GM12878 (cell line): ENCODE data around the gene XYLB. TPM values are rescaled to one million over a fixed set of nuclear protein-coding genes. Genes with fewer than 3 reads are reported as not detected.
A peak's percentile ranks its signal among the peaks of the same experiment; 100 is the strongest.

Experiments
- ATAC-seq: fragments of 200-7000 bp; cut with Tn5 transposase; 3 replicates; pipeline ENCODE4 v1.9.1; 2020; ENCODE audit warnings: mild to moderate bottlenecking, moderate library complexity
- BruUV-seq: library from RNA; stranded (reverse); fragments of 400-500 nt; replicated peaks from 2 replicates; lab custom pipeline; 2021; lab: Mats Ljungman, UMichigan
- CTCF ChIA-PET: fragments of 300-600 bp; sonication (Branson Sonifier 250); formaldehyde crosslinking; extraction: SDS; loops from one replicate; lab custom pipeline; 2021; ENCODE audit warnings: inconsistent platforms; lab: Yijun Ruan, JAX
- POLR2A ChIA-PET: fragments of 350-600 bp; formaldehyde crosslinking; extraction: SDS; loops from one replicate; lab custom pipeline; 2021; ENCODE audit warnings: inconsistent platforms; lab: Charles Lee
- RAD21 ChIA-PET: fragments of 300-600 bp; sonication (Branson Sonifier 250); formaldehyde crosslinking; loops from one replicate; lab custom pipeline; 2023; ENCODE audit warnings: antibody characterized with exemption; ENCODE audit not compliant: unreplicated experiment; lab: Charles Lee
- SMC1A ChIA-PET: fragments of 300-600 bp; sonication (Branson Sonifier 250); formaldehyde crosslinking; loops from one replicate; lab custom pipeline; 2023; ENCODE audit not compliant: unreplicated experiment, uncharacterized antibody; lab: Charles Lee
- DNase-seq: peaks from one replicate; pipeline ENCODE4 v3.0.0-alpha.2; 2011; ENCODE audit warnings: low read depth, low spot score
- FAIRE-seq: peaks from 3 replicates; lab custom pipeline; 2011; peaks lifted over from hg19 to GRCh38; lab: Jason Lieb, UNC
- H2AFZ ChIP-seq: 2 replicates; pipeline ENCODE4 v1.6.0; 2011; ENCODE audit warnings: low read depth, low read length, control low read depth; ENCODE audit not compliant: control insufficient read depth
- H3K27ac ChIP-seq: 2 replicates; pipeline ENCODE4 v1.5.1; 2011; ENCODE audit warnings: control low read depth; ENCODE audit not compliant: control insufficient read depth, insufficient read depth
- H3K27me3 ChIP-seq, 2 experiments: replicated peaks in 1 of 2; 2 replicates each; pipeline versions ENCODE4 v1.6.0 to v1.6.1; 2011; ENCODE audit warnings: low read length in 1 of 2; ENCODE audit not compliant: control insufficient read depth in 2 of 2, insufficient read depth in 2 of 2
- H3K36me3 ChIP-seq, 2 experiments: 2 replicates each; pipeline ENCODE4 v1.5.1; 2011; ENCODE audit warnings: low read length in 1 of 2; ENCODE audit not compliant: control insufficient read depth in 2 of 2, insufficient read depth in 2 of 2
- H3K4me1 ChIP-seq: 2 replicates; pipeline ENCODE4 v1.6.1; 2011; ENCODE audit warnings: mild to moderate bottlenecking, low read length, moderate library complexity, mixed read lengths; ENCODE audit not compliant: control insufficient read depth, insufficient read depth
- H3K4me2 ChIP-seq: 2 replicates; pipeline ENCODE4 v1.6.0; 2011; ENCODE audit warnings: control low read depth; ENCODE audit not compliant: control insufficient read depth, insufficient read depth
- H3K4me3 ChIP-seq: fragments of 200-600 bp; sonication (generic); 2 replicates; pipeline ENCODE4 v1.5.1; 2016
- H3K79me2 ChIP-seq: 2 replicates; pipeline ENCODE4 v1.6.0; 2011; ENCODE audit warnings: low read length; ENCODE audit not compliant: control insufficient read depth, insufficient read depth
- H3K9ac ChIP-seq: 2 replicates; pipeline ENCODE4 v1.8.0; 2011; ENCODE audit warnings: low read length, control low read depth, mixed read lengths; ENCODE audit not compliant: control insufficient read depth, insufficient read depth
- H3K9me3 ChIP-seq: replicated peaks from 3 replicates; pipeline ENCODE4 v1.5.1; 2011; ENCODE audit warnings: mild to moderate bottlenecking, low read length; ENCODE audit not compliant: control insufficient read depth, insufficient read depth
- H4K20me1 ChIP-seq: 2 replicates; pipeline ENCODE4 v1.6.0; 2011; ENCODE audit not compliant: control insufficient read depth, insufficient read depth
- BHLHE40 ChIP-seq, 2 experiments: fragments of 450-650 bp in 1 of 2; IDR thresholded peaks; 2 replicates each; pipeline ENCODE4 v1.6.1; 2011 to 2017; ENCODE audit warnings: low read depth in 2 of 2, borderline replicate concordance in 1 of 2, improper control_type of control experiment in 1 of 2, low read length in 1 of 2, mild to moderate bottlenecking in 1 of 2
- EGR1 ChIP-seq, 2 experiments: IDR thresholded peaks; 1 replicate in 1 of 2; 2 replicates in 1 of 2; pipeline ENCODE4 v1.6.1; 2011 to 2012; ENCODE audit warnings: low read depth in 2 of 2, low read length in 2 of 2, borderline replicate concordance in 1 of 2, mild to moderate bottlenecking in 1 of 2, moderate library complexity in 1 of 2
- IKZF1 ChIP-seq: fragments of 450-650 bp; conservative IDR thresholded peaks from 2 replicates; pipeline ENCODE4 v1.6.1; 2017; ENCODE audit warnings: antibody characterized with exemption, mild to moderate bottlenecking
- MEF2B ChIP-seq: fragments of 450-650 bp; IDR thresholded peaks from 2 replicates; pipeline ENCODE4 v1.6.1; 2018; ENCODE audit warnings: mild to moderate bottlenecking, moderate library complexity; ENCODE audit not compliant: partially characterized antibody, poor library complexity, severe bottlenecking
- MYC ChIP-seq: IDR thresholded peaks from 2 replicates; pipeline ENCODE4 v1.6.1; 2011; ENCODE audit warnings: mild to moderate bottlenecking, low read length, moderate library complexity, inconsistent platforms; ENCODE audit not compliant: insufficient read depth, insufficient replicate concordance, insufficient read length, severe bottlenecking
- SREBF1 ChIP-seq: IDR thresholded peaks from 2 replicates; pipeline ENCODE4 v1.6.1; 2012; ENCODE audit warnings: mild to moderate bottlenecking, low read length
- WGBS: methylation state at CpG from one replicate; pipeline ENCODE4 v1.1.6; 2016; ENCODE audit warnings: low lambda C conversion rate; ENCODE audit not compliant: insufficient replicate concordance, insufficient coverage; ENCODE audit errors: missing lambda C conversion rate; 5-methylcytosine and 5-hydroxymethylcytosine counted together
- in situ Hi-C: fragments of 300-500 bp; cut with MboI; formaldehyde crosslinking; loops from 9 replicates; pipeline ENCODE4 v1.14.3; 2018; ENCODE audit warnings: mixed read lengths
- intact Hi-C: fragments of 100-400 bp; cut with micrococcal nuclease; formaldehyde crosslinking; loops from one replicate; pipeline ENCODE4 v1.14.2; 2022; ENCODE audit not compliant: unreplicated experiment
- polyA plus RNA-seq, 11 experiments: library from polyadenylated mRNA; depleted of rRNA in 4 of 11; unstranded in 6 of 11; stranded (reverse) in 5 of 11; fragments of >200 nt; fragmentation: Nextera tagmentation in 4 of 11; fragmentation: Illumina TruSeq in 1 of 11; extraction: Ambion mirVana in 4 of 11; extraction: Trizol in 1 of 11; gene quantifications; 1 replicate in 1 of 11; 2 replicates in 10 of 11; pipeline versions ENCODE4 v1.2.1 to v1.2.3, GENCODE V29; 2011 to 2016; ENCODE audit warnings: inconsistent platforms in 2 of 11, missing spikeins in 2 of 11, low read depth in 1 of 11
- total RNA-seq, 4 experiments: library from RNA; depleted of rRNA in 3 of 4; stranded (reverse); fragments of >200 nt in 3 of 4; fragmentation: Illumina TruSeq in 1 of 4; extraction: Trizol in 1 of 4; gene quantifications; 2 replicates each; pipeline versions ENCODE4 v1.2.1 to v1.2.3, GENCODE V29; 2013 to 2021
- TF ChIP-seq, protein P1 (sequence below): IDR thresholded peaks from 2 replicates; pipeline ENCODE4 v1.6.1; 2012; ENCODE audit warnings: low read depth, low read length, improper control_type of control experiment
- TF ChIP-seq, protein P2 (sequence below): fragments of 450-650 bp; conservative IDR thresholded peaks from 2 replicates; pipeline ENCODE4 v1.6.1; 2017; ENCODE audit warnings: mild to moderate bottlenecking, moderate library complexity

Gene XYLB
- total and polyA plus RNA-seq, 10 of the 15 experiments (the other 5 are each of a cell fraction or from before 2014, with no cell fraction given), result 0.60 to 6.1 (median 3.5) TPM

DNA sequence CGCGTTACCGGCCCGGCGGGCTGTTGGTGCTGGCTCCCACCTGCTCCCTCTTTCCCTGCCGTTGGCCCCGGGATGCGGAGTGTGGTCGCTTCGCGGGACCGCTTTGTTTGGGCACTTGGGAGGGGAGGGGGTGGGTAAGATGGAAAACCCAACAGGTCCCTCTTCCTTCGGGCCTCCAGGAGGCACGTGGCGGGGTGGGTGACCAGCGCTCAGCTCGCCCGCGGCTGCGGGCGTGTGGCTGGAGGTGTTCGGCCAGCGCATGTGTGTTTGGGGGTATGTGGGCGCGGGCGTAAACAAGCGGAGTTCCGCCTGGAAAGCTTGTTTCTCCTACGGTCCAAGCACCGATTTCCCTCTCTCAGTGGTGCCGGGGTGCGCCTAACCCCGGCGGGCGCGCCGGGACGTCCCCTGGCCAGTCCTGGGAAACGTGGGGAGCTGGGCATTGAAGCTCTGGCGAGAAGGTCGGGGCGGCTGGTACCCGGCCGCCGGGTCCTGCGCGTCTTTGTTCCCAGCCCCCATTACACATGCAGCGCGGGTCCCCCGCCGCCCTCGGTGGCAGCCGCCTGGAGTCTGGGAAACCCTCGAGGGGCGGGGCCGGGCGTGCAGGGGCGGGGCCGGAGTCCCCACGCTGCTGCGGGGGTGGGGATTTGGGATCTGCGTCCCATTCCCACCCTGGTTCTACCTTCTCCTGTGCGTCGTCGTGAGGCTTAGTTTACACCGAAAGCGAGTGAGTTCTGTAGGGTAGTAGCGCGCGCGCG lies 108.5 kb downstream of the XYLB start:
- ChIA-PET SMC1A (interaction anchor here (1.3 kb wide), 1 partner anchor 241 kb away, joined by 3 read pairs; no protein-coding TSS in a partner anchor), RAD21 (interaction anchor here (0.9 to 1.0 kb wide), 2 partner anchors 26 to 109 kb away, joined by 4 read pairs; partner anchors contain the start of gene XYLB), CTCF (interaction anchor here (1.2 to 2.1 kb wide), 3 partner anchors 25 to 545 kb away, joined by 3 to 9 read pairs (median 8); partner anchors contain the start of gene XYLB), POLR2A (interaction anchor here (0.5 kb wide), 1 partner anchor 56 kb away, joined by 3 read pairs; no protein-coding TSS in a partner anchor)
- no peaks in the 10 kb centered on the region; a peak in 1 of 4 replicates for H3K27me3 ChIP-seq
- H2AFZ ChIP-seq, result peak overlapping the region; percentile 74
- no peak for TF ChIP-seq SREBF1
- peak in 1 of 2 experiments; percentile 76; a peak in 1 of 3 replicates for TF ChIP-seq EGR1 (IDR thresholded peaks at IDR 0.05; ENCODE audit: borderline replicate concordance in 1 of 2, low read depth in 2 of 2, low read length in 2 of 2)
- TF ChIP-seq BHLHE40 (IDR thresholded peaks at IDR 0.05; ENCODE audit: borderline replicate concordance in 1 of 2, low read depth in 2 of 2, low read length in 1 of 2), result peak; percentile 32 to 58; a peak in 2 of 4 replicates
- TF ChIP-seq, protein P1, sequence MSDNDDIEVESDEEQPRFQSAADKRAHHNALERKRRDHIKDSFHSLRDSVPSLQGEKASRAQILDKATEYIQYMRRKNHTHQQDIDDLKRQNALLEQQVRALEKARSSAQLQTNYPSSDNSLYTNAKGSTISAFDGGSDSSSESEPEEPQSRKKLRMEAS, result peak; percentile 28; the same call in 1 of the 2 replicates
- peak; percentile 22 for TF ChIP-seq MEF2B
- TF ChIP-seq, protein P2, sequence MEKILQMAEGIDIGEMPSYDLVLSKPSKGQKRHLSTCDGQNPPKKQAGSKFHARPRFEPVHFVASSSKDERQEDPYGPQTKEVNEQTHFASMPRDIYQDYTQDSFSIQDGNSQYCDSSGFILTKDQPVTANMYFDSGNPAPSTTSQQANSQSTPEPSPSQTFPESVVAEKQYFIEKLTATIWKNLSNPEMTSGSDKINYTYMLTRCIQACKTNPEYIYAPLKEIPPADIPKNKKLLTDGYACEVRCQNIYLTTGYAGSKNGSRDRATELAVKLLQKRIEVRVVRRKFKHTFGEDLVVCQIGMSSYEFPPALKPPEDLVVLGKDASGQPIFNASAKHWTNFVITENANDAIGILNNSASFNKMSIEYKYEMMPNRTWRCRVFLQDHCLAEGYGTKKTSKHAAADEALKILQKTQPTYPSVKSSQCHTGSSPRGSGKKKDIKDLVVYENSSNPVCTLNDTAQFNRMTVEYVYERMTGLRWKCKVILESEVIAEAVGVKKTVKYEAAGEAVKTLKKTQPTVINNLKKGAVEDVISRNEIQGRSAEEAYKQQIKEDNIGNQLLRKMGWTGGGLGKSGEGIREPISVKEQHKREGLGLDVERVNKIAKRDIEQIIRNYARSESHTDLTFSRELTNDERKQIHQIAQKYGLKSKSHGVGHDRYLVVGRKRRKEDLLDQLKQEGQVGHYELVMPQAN, result no peak; the same call in 1 of the 2 replicates
- peak; percentile 58 for TF ChIP-seq MYC
- 0 out of 2 replicates have a peak, but pooled peaks have one; percentile 21 for TF ChIP-seq IKZF1
- BruUV-seq, result TSS peak; percentile 55
- H3K4me2 ChIP-seq, result peak overlapping the region; percentile 99
- no peaks in the 10 kb centered on the region for H3K36me3 ChIP-seq
- peak; percentile 70 for ATAC-seq
- no peaks in the 10 kb centered on the region; the same call in 1 of the 2 replicates for H3K79me2 ChIP-seq
- H3K27ac ChIP-seq, result no peak overlapping the region
- H3K4me1 ChIP-seq, result peaks cover 15% of the 10 kb centered on the region
- no peak for FAIRE-seq
- H3K9ac ChIP-seq, result peak overlapping the region; percentile 67
- WGBS, result 5% methylated on average over 53 of the region's 72 CpGs
- DNase-seq, result no peak
- no peaks in the 10 kb centered on the region; the same call in 2 of the 3 replicates for H3K9me3 ChIP-seq
- in situ Hi-C loops, result no loop called here
- H3K4me3 ChIP-seq, result peak overlapping the region; percentile 64
- intact Hi-C loops, result no loop called here
- peaks cover 4% of the 10 kb centered on the region; the same call in 1 of the 2 replicates for H4K20me1 ChIP-seq
